Measurements from ENCODE around the gene PITPNM2. TPM values are rescaled to one million over a fixed set of nuclear protein-coding genes. Genes with fewer than 3 reads are reported as not detected.

The PITPNM2 gene
- polyA plus RNA-seq, 1 donor from 2014 or later = 0.82 TPM

GRCh38 chr12:123107926-123108681 is 42.8 kb downstream of the PITPNM2 start:
- Histone ChIP-seq H3K27me3 (ENCODE audit: insufficient read depth, low read depth, low read length) (no peaks in the 10 kb centered on the region), H3K9ac (ENCODE audit: low read length) (no peak overlapping the region), H3K9me3 (ENCODE audit: low read length) (no peaks in the 10 kb centered on the region), H3K79me2 (replicated peaks; ENCODE audit: insufficient read depth, low read length) (no peaks in the 10 kb centered on the region), H4K20me1 (ENCODE audit: insufficient read depth) (no peaks in the 10 kb centered on the region), H3K27ac (ENCODE audit: low read length) (no peak overlapping the region), H3F3A (ENCODE audit: insufficient read depth, low read length, poor library complexity, severe bottlenecking) (no peaks in the 10 kb centered on the region), H3K4me2 (ENCODE audit: low read length) (no peak overlapping the region), H3K9me2 (ENCODE audit: insufficient read depth, low read length) (no peaks in the 10 kb centered on the region), H3K36me3 (ENCODE audit: insufficient read depth, low read length) (no peaks in the 10 kb centered on the region), H2AFZ (ENCODE audit: low read depth, low read length) (no peak overlapping the region), H3K4me3 (ENCODE audit: low read length) (no peak overlapping the region)
- TF ChIP-seq MXI1 (conservative IDR thresholded peaks at IDR 0.05; ENCODE audit: poor library complexity, severe bottlenecking) (no peak), TAF1 (IDR thresholded peaks at IDR 0.05; ENCODE audit: low read depth) (no peak)

- H3F3A ChIP-seq (ENCODE audit: insufficient read depth, low read length, poor library complexity, severe bottlenecking) = no peaks in the 10 kb centered on the region
These were observed 44.1 kb downstream of the PITPNM2 start for GRCh38 chr12:123106640-123107359.

More at GRCh38 chr12:123106640-123107359, 44.1 kb downstream of the PITPNM2 start:
- Histone ChIP-seq H4K20me1 (ENCODE audit: insufficient read depth) (no peaks in the 10 kb centered on the region), H3K4me3 (ENCODE audit: low read length) (no peak overlapping the region), H3K79me2 (replicated peaks; ENCODE audit: insufficient read depth, low read length) (no peaks in the 10 kb centered on the region), H3K9ac (ENCODE audit: low read length) (no peak overlapping the region), H3K36me3 (ENCODE audit: insufficient read depth, low read length) (no peaks in the 10 kb centered on the region), H3K27me3 (ENCODE audit: insufficient read depth, low read depth, low read length) (no peaks in the 10 kb centered on the region), H3K9me2 (ENCODE audit: insufficient read depth, low read length) (no peaks in the 10 kb centered on the region), H3K27ac (ENCODE audit: low read length) (no peak overlapping the region), H2AFZ (ENCODE audit: low read depth, low read length) (no peak overlapping the region), H3K9me3 (ENCODE audit: low read length) (no peaks in the 10 kb centered on the region), H3K4me2 (ENCODE audit: low read length) (no peak overlapping the region)
- no peak for TF ChIP-seq POLR2AphosphoS5 (IDR thresholded peaks at IDR 0.05)
- TF ChIP-seq SMC3 (conservative IDR thresholded peaks at IDR 0.05; ENCODE audit: poor library complexity) = no peak
- TF ChIP-seq TAF1 (IDR thresholded peaks at IDR 0.05; ENCODE audit: low read depth) = no peak
- TF ChIP-seq MXI1 (conservative IDR thresholded peaks at IDR 0.05; ENCODE audit: poor library complexity, severe bottlenecking) = no peak
- TF ChIP-seq RAD21 (conservative IDR thresholded peaks at IDR 0.05) = no peak
- no peak for TF ChIP-seq CTCF (IDR thresholded peaks at IDR 0.05; ENCODE audit: poor library complexity, severe bottlenecking)
- TF ChIP-seq EP300 (conservative IDR thresholded peaks at IDR 0.05; ENCODE audit: poor library complexity, severe bottlenecking) = no peak
- TF ChIP-seq EZH2 (IDR thresholded peaks at IDR 0.05; ENCODE audit: borderline replicate concordance, insufficient read depth, low read length, poor library complexity, severe bottlenecking) = no peak
- TF ChIP-seq REST (IDR thresholded peaks at IDR 0.05; ENCODE audit: borderline replicate concordance) = no peak
